ENCODE results near the gene ZNF17. TPM values are rescaled to one million over a fixed set of nuclear protein-coding genes. Genes with fewer than 3 reads are reported as not detected.
A peak's percentile ranks its signal among the peaks of the same experiment; 100 is the strongest.

The ZNF17 gene
- polyA plus RNA-seq, 12 donors = 6.3 to 16.4 (median 8.4) TPM; not detected in 1

DNA sequence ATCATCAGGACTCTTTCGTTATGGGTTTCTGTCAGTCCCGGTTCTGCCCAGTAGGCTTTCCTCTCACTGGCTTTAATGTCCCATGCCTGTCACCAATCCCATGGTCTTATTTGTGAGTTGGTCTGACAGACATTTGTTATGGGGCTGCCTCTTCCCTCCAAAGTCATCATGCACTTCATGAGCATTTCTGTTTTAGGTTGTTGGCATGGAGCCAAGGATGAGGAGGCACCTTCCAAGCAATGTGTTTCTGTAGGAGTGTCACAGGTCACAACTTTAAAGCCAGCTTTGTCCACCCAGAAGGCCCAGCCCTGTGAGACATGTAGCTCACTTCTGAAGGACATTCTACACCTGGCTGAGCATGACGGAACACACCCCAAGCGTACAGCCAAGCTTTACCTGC lies 8.5 kb downstream of the ZNF17 start:
- no peak for DNase-seq

DNA sequence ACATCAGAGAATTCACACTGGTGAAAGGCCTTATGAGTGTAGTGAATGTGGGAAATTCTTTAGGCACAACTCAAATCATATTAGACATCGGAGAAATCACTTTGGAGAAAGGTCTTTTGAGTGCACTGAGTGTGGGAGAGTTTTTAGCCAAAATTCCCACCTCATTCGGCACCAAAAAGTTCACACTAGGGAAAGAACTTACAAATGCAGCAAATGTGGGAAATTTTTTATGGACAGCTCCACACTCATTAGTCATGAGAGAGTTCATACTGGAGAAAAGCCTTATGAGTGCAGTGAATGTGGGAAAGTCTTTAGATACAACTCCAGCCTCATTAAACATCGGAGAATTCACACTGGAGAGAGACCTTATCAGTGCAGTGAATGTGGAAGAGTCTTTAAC lies 10.1 kb downstream of the ZNF17 start:
- DNase-seq = no peak

DNA sequence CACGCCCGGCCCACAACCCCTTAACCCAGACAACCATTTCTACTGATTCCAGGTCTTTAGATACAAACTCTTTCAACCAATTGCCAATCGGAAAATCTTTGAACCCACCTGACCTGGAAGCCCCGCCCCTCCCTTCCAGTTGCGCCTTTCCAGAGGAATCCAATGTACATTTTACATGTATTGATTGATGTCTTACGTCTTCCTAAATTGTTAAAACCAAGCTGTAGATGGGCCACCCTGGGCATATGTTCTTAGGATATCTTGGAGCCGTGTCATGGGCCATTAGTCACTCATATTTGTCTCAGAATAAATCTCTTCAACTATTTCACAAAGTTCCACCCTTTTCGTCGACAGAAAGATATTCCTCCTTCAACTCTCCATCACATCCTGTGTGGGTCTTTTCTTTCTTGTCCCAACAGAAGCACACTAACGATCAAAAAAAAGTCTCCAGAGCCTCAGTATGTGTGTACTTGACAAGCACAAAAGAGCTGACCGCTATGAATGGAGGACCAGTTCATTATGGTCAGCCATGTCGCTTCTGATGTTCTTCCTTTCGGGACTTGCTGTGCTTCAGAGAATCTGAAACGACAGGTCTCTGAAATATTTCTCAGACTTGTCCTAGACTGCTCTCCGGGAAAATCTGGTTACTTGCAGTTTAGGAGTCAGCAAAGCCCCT lies 23.6 kb downstream of the ZNF17 start:
- peak; percentile 3 for DNase-seq

DNA sequence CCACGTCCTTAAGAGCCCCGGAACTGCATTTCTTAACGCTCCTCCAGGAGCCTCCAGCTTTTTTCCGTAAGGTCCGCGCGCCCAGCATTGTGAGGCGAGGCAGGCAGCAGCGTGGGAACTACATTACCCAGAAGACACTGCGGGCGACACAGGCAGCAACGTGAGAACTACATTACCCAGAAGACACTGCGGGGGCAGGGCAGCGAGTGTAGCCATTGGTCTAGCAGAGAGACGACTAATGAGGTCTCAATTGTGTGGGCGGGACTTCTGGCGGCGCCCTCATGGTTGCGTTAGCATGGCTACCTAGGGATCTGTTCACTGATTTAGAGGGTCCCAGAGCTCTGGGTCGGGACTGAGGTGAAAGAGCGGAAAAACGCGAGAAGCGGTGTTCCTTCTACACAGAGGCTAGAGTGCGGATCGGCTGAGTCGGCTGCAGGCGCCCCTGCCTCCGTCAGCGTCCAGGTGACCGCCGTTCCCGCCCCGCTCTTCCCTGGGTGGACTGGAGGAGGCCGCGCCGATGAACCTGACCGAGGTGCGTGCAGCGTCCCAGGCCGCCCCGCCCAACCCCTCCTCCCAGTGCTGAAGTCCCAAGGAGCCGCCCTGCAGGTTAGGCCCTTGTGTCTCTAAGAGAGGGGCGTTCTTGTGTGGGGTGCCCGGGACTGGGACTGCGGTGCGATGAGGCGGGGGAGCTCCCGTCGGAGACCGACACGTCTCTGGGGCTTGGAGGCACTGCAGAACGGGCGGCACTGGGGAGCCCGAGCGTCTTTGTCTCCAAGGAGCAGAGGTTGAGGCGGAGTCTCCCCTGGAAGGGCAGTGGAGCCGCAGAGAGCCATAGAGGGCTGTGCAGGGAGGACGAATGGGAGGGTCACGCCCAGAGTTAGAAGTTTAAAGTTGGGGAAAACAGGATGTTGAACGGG lies 24.4 kb downstream of the ZNF17 start, which contains the start of gene ZNF749:
Gene ZNF749, plus strand, starts transcription at position 264 of the 917 bp plus-strand sequence. Its CDS starts 254 bp downstream, at position 518.
- peak; percentile 99 for DNase-seq

DNA sequence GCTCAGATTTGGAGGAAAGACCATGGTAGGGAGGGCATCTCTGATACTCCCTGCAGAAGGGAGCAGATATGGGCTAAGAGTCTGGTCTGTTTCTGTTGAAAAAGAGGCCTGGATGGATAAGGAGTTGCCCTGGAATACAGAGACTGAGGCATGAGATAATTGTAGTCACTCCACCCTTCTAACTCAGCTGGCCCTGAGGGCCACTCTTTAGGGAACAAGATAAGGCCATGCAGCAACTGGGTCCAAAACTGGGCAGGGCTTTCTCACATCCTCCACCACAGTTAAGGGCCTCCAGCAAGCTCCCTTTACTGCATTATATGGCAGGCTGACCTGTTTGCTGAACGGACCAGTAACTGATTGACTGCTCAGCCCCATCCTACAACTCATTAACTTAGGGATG lies 25.5 kb downstream of the ZNF17 start:
- DNase-seq = no peak

DNA sequence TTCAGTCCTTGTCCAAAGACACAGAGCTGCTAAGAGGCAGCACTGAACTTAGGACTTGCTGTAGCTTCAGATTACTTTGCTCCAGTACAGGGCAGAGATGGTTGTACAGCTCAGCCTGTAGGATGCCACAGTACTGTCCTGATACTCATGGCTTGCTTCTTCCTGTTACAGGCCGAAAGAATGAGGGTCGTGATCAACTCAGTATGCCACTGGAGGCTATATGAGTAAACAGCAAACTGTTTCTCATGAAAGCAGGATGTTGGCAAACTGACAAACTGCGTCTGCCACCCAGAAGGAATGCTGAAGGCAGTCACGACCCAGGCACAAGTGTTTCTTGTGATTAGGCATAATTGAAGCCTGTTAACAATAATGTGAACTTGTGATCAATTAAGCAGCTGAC lies 27.0 kb downstream of the ZNF17 start:
- no peak for DNase-seq

DNA sequence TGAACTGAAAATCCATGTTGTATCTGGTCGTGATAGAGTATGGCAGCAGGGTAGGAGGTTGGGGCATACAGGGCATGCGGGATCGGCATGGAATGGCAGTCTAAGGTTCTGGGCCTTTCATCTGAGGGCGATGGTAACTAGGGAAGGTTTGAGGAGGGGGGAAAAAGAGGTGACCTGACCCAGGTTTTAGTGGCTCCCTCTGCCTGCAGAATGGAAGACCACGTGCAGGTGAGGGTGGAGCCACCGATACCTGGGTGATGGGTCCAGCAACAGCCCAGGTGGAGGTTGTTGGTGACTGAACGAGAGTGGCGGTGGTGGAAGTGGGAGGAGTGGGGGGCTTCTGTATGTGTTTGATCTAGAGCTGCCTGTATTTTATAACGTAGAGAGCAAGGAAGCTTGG lies 28.0 kb downstream of the ZNF17 start:
- no peak for DNase-seq

DNA sequence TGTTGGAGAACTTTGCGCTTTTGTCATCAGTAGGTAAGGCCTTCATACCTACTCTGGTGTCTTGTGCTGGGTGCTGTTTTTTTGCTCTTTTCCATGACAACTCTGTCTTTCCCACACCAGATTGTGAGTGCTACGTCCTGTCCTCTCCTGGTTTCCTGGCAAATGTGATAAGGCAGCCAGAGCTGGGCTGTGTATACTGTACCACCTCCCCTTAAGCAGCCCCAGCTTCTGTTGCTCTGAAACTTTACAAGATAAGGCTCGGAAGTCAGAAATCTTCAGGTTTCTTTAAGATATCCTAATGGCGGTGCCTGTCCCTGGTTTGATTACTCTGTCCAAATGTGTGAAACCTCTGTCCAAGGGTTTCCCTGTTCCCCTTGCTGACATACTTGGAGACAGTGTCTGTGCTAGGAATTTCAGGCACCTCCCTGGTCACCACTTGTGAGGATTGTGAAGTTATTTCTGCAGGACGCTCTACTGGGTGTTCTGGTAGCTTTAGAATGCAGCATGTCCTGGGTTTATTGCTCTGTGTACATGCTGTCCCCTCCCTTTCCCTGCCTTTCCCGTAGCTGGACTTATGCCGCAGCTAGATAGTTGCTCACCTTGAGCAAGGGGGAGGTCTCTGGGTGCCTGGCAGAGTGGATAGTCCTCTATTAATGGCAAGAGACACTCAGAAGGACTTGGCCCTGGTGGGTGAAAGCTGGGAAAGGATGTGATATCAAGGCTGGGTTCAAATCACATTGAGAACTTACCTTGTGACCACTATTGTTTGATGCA lies 31.2 kb downstream of the ZNF17 start:
- no peak for DNase-seq

DNA sequence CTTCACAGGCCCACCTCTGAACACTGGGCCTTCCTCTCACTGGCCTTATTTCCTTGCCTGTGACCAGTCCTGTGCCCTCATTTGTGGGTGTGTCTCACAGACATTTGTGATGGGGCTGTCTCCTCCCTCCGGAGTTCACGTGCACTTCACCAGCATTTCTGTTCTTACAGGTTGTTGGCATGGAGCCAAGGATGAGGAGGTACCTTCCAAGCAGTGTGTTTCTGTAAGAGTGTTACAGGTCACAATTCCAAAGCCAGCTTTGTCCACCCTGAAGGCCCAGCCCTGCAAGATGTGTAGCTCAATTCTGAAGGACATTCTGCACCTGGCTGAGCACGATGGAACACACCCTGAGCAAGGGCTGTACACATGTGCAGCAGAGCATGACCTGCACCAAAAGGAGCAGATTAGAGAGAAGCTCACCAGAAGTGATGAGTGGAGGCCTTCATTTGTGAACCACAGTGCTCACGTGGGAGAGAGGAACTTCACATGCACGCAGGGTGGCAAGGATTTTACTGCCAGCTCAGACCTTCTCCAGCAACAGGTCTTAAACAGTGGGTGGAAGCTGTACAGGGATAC lies 32.2 kb downstream of the ZNF17 start:
- no peak for DNase-seq

DNA sequence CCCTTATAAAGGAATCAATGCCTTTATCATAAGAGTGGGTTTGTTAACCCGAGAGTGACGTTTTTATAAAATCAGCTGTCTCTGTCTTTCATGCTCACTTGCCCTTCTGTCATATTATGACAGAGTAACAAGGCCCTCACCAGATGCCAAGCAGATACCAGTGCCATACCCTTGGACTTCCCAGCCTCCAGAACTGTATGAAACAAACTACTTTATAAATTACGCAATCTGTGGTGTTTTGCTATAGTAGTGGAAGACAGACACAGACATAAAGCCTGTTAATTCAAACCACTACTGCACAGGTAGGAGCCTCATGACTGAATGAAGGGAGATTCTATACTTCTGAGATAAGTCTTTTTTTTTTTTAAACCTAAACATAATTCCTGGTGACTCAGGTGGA lies 41.3 kb downstream of the ZNF17 start:
- no peak for DNase-seq

DNA sequence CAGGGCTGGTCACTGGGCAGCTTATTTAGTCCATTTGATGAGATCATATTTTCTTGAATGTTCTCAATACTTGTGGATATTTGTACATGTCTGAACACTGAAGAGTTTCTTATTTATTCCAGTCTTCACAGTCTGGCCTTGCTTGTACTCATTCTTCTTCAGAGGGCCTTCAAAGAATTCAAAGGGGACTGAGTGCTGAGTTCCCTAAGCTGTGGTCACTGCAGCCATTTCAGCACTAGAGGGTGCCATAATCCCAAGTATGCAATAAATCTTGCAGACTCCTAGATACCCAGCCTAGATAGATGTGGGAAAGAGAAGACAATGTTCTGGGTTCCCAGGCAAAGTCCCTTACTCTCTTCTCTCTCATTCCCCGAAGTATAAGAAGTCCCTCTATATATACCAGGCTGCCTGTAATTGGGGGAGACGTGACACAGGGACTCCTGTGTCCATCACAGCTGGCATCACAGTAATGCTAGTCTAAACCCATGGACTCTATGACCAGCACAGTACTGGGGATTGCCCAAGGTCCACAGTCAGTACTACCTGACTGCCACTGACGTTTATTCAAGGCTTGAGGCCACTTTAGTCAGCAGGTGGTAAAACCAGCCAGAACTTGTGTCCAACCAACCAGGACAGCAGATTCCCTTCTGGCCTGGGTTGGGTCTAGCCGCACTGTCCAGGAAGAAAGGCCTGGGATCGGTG lies 54.9 kb downstream of the ZNF17 start:
- DNase-seq = no peak

DNA sequence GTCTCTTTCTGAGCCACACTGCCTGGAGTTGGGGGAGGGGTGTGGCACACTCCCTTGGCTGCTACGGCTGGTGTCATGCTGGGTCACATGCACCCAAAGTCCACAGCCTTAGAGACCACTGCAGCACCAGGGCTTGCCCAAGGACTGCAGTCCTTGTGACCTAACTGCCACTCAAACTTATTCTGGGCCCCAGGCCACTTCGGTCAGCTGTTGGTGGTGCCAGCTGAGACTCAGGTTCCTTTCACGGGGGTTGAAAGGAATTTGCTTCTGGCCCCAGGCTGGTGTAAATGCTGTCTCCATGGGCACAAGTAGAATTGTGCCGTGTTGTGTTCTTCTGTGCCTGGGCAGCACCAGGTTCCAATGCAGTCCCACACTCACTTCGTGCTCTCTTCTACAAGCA lies 55.5 kb downstream of the ZNF17 start:
- DNase-seq = no peak

Other genes with a start within 250 kb of the ZNF17 start
- gene DUXA, start 243.7 kb upstream of the ZNF17 start, polyA plus RNA-seq (ENCODE audit: insufficient read length in 12 of 12) = not detected
- gene ZNF264, start 219.7 kb upstream of the ZNF17 start, polyA plus RNA-seq (ENCODE audit: insufficient read length in 12 of 12) = 10 to 100 TPM in 9 of 12 donors, 1 to 10 TPM in 2, not detected in 1; 9.5 to 15.6 (median 14.1) TPM
- 1 to 10 TPM in 7 of 12 donors, under 1 TPM in 3, not detected in 2; 0.62 to 2.2 (median 1.3) TPM for gene AURKC, start 180.1 kb upstream of the ZNF17 start, polyA plus RNA-seq (ENCODE audit: insufficient read length in 12 of 12)
- gene ZNF805, start 170.5 kb upstream of the ZNF17 start, polyA plus RNA-seq (ENCODE audit: insufficient read length in 12 of 12) = 1 to 10 TPM in 10 of 12 donors, not detected in 2; 4.3 to 6.2 (median 5.6) TPM
- gene ZNF460, start 130.7 kb upstream of the ZNF17 start, polyA plus RNA-seq (ENCODE audit: insufficient read length in 12 of 12) = 1 to 10 TPM in 10 of 12 donors, not detected in 2; 2.3 to 5.7 (median 3.7) TPM
- gene ZNF543, start 90.7 kb upstream of the ZNF17 start, polyA plus RNA-seq (ENCODE audit: insufficient read length in 12 of 12) = 1 to 10 TPM in 11 of 12 donors, not detected in 1; 4.7 to 7.1 (median 6.1) TPM
- 10 to 100 TPM in 7 of 12 donors, 1 to 10 TPM in 4, not detected in 1; 8.9 to 12.5 (median 10.2) TPM for gene ZNF304, start 59.9 kb upstream of the ZNF17 start, polyA plus RNA-seq (ENCODE audit: insufficient read length in 12 of 12)
- gene TRAPPC2B, start 47.6 kb upstream of the ZNF17 start, polyA plus RNA-seq (ENCODE audit: insufficient read length in 12 of 12) = 10 to 100 TPM in 10 of 12 donors, not detected in 2; 12.0 to 18.6 (median 15.0) TPM
- 1 to 10 TPM in 10 of 12 donors, not detected in 2; 2.2 to 6.1 (median 3.6) TPM for gene ZNF547, start 47.6 kb upstream of the ZNF17 start, polyA plus RNA-seq (ENCODE audit: insufficient read length in 12 of 12)
- gene ZNF548, start 21.3 kb upstream of the ZNF17 start, polyA plus RNA-seq (ENCODE audit: insufficient read length in 12 of 12) = 10 to 100 TPM in 11 of 12 donors, not detected in 1; 12.6 to 46.8 (median 20.3) TPM
- 1 to 10 TPM in 11 of 12 donors, not detected in 1; 3.4 to 9.7 (median 7.6) TPM for gene ZNF749, start 24.2 kb downstream of the ZNF17 start, polyA plus RNA-seq (ENCODE audit: insufficient read length in 12 of 12)
- 1 to 10 TPM in 8 of 12 donors, under 1 TPM in 2, not detected in 2; 0.90 to 4.0 (median 1.6) TPM for gene VN1R1, start 46.0 kb downstream of the ZNF17 start, polyA plus RNA-seq (ENCODE audit: insufficient read length in 12 of 12)
- 10 to 100 TPM in 8 of 12 donors, 1 to 10 TPM in 2, not detected in 2; 9.2 to 17.3 (median 11.2) TPM for gene ZNF772, start 66.4 kb downstream of the ZNF17 start, polyA plus RNA-seq (ENCODE audit: insufficient read length in 12 of 12)
- gene ZNF419, start 76.6 kb downstream of the ZNF17 start, polyA plus RNA-seq (ENCODE audit: insufficient read length in 12 of 12) = 10 to 100 TPM in 7 of 12 donors, 1 to 10 TPM in 4, not detected in 1; 8.0 to 13.4 (median 10.2) TPM
- gene ZNF773, start 88.8 kb downstream of the ZNF17 start, polyA plus RNA-seq (ENCODE audit: insufficient read length in 12 of 12) = 10 to 100 TPM in 1 of 12 donors, 1 to 10 TPM in 10, not detected in 1; 6.4 to 16.4 (median 7.6) TPM
- 10 to 100 TPM in 2 of 12 donors, 1 to 10 TPM in 9, not detected in 1; 6.0 to 11.0 (median 7.4) TPM for gene ZNF549, start 116.2 kb downstream of the ZNF17 start, polyA plus RNA-seq (ENCODE audit: insufficient read length in 12 of 12)
- gene ZNF550, start 148.7 kb downstream of the ZNF17 start, polyA plus RNA-seq (ENCODE audit: insufficient read length in 12 of 12) = 10 to 100 TPM in 10 of 12 donors, 1 to 10 TPM in 1, not detected in 1; 6.1 to 14.4 (median 12.3) TPM
- gene ZNF416, start 167.8 kb downstream of the ZNF17 start, polyA plus RNA-seq (ENCODE audit: insufficient read length in 12 of 12) = 1 to 10 TPM in 10 of 12 donors, not detected in 2; 4.8 to 6.8 (median 5.4) TPM
- 1 to 10 TPM in 11 of 12 donors, not detected in 1; 3.3 to 8.8 (median 6.7) TPM for gene ZIK1, start 173.0 kb downstream of the ZNF17 start, polyA plus RNA-seq (ENCODE audit: insufficient read length in 12 of 12)
- 1 to 10 TPM in 10 of 12 donors, not detected in 2; 3.0 to 4.4 (median 3.6) TPM for gene ZNF530, start 188.7 kb downstream of the ZNF17 start, polyA plus RNA-seq (ENCODE audit: insufficient read length in 12 of 12)
- 10 to 100 TPM in 11 of 12 donors, not detected in 1; 12.1 to 21.8 (median 14.2) TPM for gene ZNF134, start 203.1 kb downstream of the ZNF17 start, polyA plus RNA-seq (ENCODE audit: insufficient read length in 12 of 12)
- 10 to 100 TPM in 11 of 12 donors, not detected in 1; 12.0 to 28.5 (median 16.9) TPM for gene ZNF211, start 222.0 kb downstream of the ZNF17 start, polyA plus RNA-seq (ENCODE audit: insufficient read length in 12 of 12)

All from muscle of arm (tissue), 12 donors.